Keratinocyte (primary cell): ENCODE results near the gene PTCH2. TPM values are rescaled to one million over a fixed set of nuclear protein-coding genes. Genes with fewer than 3 reads are reported as not detected.

Experiments used
- DNase-seq: peaks from one replicate; pipeline ENCODE4 v3.0.0-alpha.2; 2011; ENCODE audit warnings: low read depth, missing footprints, low spot score
- FAIRE-seq: peaks from 2 replicates; lab custom pipeline; 2011; peaks lifted over from hg19 to GRCh38; lab: Jason Lieb, UNC
- H2AFZ ChIP-seq: 2 replicates; pipeline ENCODE4 v1.6.0; 2012; ENCODE audit warnings: low read length, control low read depth, inconsistent platforms; ENCODE audit not compliant: control insufficient read depth
- H3K27ac ChIP-seq: 2 replicates; pipeline ENCODE4 v1.5.1; 2011; ENCODE audit warnings: low read length; ENCODE audit not compliant: control insufficient read depth, insufficient read depth
- H3K27me3 ChIP-seq: 3 replicates; pipeline ENCODE4 v1.6.0; 2011; ENCODE audit warnings: low read length; ENCODE audit not compliant: control insufficient read depth, insufficient read depth; ENCODE audit errors: extremely low read depth
- H3K36me3 ChIP-seq, 2 experiments: 2 replicates in 1 of 2; 3 replicates in 1 of 2; pipeline ENCODE4 v1.5.1; 2011; ENCODE audit warnings: low read length in 2 of 2, mild to moderate bottlenecking in 1 of 2; ENCODE audit not compliant: control insufficient read depth in 2 of 2, insufficient read depth in 2 of 2; ENCODE audit errors: extremely low read depth in 1 of 2
- H3K4me1 ChIP-seq: 3 replicates; pipeline ENCODE4 v1.5.1; 2011; ENCODE audit warnings: low read length; ENCODE audit not compliant: control insufficient read depth, insufficient read depth; ENCODE audit errors: extremely low read depth
- H3K4me2 ChIP-seq: 3 replicates; pipeline ENCODE4 v1.6.0; 2011; ENCODE audit warnings: low read depth, low read length; ENCODE audit not compliant: control insufficient read depth, insufficient read depth; ENCODE audit errors: extremely low read depth
- H3K4me3 ChIP-seq, 3 experiments: fragments of 200-600 bp in 1 of 3; sonication (generic) in 1 of 3; 2 replicates in 2 of 3; 3 replicates in 1 of 3; pipeline ENCODE4 v1.5.1; 2011 to 2016; ENCODE audit warnings: low read length in 3 of 3, mild to moderate bottlenecking in 3 of 3, control low read depth in 2 of 3, inconsistent platforms in 1 of 3, low read depth in 1 of 3, mixed read lengths in 1 of 3, mixed run types in 1 of 3, moderate library complexity in 1 of 3; ENCODE audit not compliant: control insufficient read depth in 2 of 3, insufficient read depth in 2 of 3; ENCODE audit errors: extremely low read depth in 1 of 3
- H3K79me2 ChIP-seq: 2 replicates; pipeline ENCODE4 v1.6.0; 2012; ENCODE audit warnings: low read length; ENCODE audit not compliant: control insufficient read depth, insufficient read depth
- H3K9ac ChIP-seq: 3 replicates; pipeline ENCODE4 v1.6.0; 2011; ENCODE audit warnings: low read length; ENCODE audit not compliant: control insufficient read depth, insufficient read depth; ENCODE audit errors: extremely low read depth
- H3K9me1 ChIP-seq: 3 replicates; pipeline ENCODE4 v1.6.0; 2011; ENCODE audit warnings: low read length; ENCODE audit not compliant: control insufficient read depth, insufficient read depth; ENCODE audit errors: extremely low read depth
- H3K9me3 ChIP-seq: 2 replicates; pipeline ENCODE4 v1.5.1; 2012; ENCODE audit warnings: low read depth, low read length; ENCODE audit not compliant: control insufficient read depth
- H4K20me1 ChIP-seq: 3 replicates; pipeline ENCODE4 v1.6.0; 2011; ENCODE audit warnings: low read length; ENCODE audit not compliant: control insufficient read depth, insufficient read depth; ENCODE audit errors: extremely low read depth
- CTCF ChIP-seq, 3 experiments: IDR thresholded peaks in 1 of 3; conservative IDR thresholded peaks in 1 of 3; optimal IDR thresholded peaks in 1 of 3; 2 replicates in 2 of 3; 3 replicates in 1 of 3; pipeline versions ENCODE3 to v1.5.1; 2011; ENCODE audit warnings: low read length in 3 of 3, mild to moderate bottlenecking in 3 of 3, moderate library complexity in 2 of 3, control low read depth in 1 of 3, inconsistent platforms in 1 of 3; ENCODE audit not compliant: insufficient read depth in 2 of 3; ENCODE audit errors: extremely low read depth in 1 of 3
- EZH2 ChIP-seq: IDR thresholded peaks from one replicate; pipeline ENCODE4 v1.6.1; 2012; ENCODE audit warnings: inconsistent platforms, mild to moderate bottlenecking, low read length, moderate library complexity
- dilution Hi-C: fragments of 300-500 bp; cut with MboI; formaldehyde crosslinking; loops from one replicate; pipeline ENCODE4 v1.7.0; 2020; ENCODE audit warnings: low sequenced_read_pairs; ENCODE audit not compliant: extremely low pct_ligation_motif_present
- polyA plus RNA-seq, 5 experiments: library from polyadenylated mRNA; depleted of rRNA in 3 of 5; stranded (reverse) in 3 of 5; stranded (forward) in 1 of 5; unstranded in 1 of 5; fragments of >200 nt; gene quantifications; 1 replicate in 1 of 5; 2 replicates in 3 of 5; 3 replicates in 1 of 5; pipeline versions ENCODE4 v1.2.1 to v1.2.3, GENCODE V29; 2011 to 2012; ENCODE audit warnings: missing spikeins in 2 of 5, low read depth in 1 of 5, low replicate concordance in 1 of 5

The PTCH2 gene
- polyA plus RNA-seq, 1 donor (not counting 4 experiments of a cell fraction or from before 2014, with no cell fraction given) = 0.01 TPM

- Histone ChIP-seq H3K9me3 (no peaks in the 10 kb centered on the region), H3K4me3 (no peak overlapping the region), H3K9me1 (no peaks in the 10 kb centered on the region), H3K27me3 (no peaks in the 10 kb centered on the region), H3K4me1 (peaks cover 21% of the 10 kb centered on the region), H3K4me2 (no peak overlapping the region), H2AFZ (no peak overlapping the region), H4K20me1 (no peaks in the 10 kb centered on the region), H3K36me3 (no peaks in the 10 kb centered on the region), H3K27ac (no peak overlapping the region), H3K9ac (no peak overlapping the region), H3K79me2 (no peaks in the 10 kb centered on the region)
- dilution Hi-C loops = no loop called here
- no peak for FAIRE-seq
- DNase-seq = no peak
- TF ChIP-seq EZH2 = no peak
- no peak for TF ChIP-seq CTCF (optimal IDR thresholded peaks at IDR 0.05 in 1 of 3, IDR thresholded peaks at IDR 0.05 in 1 of 3, conservative IDR thresholded peaks at IDR 0.05 in 1 of 3; ENCODE audit: extremely low read depth in 1 of 3, insufficient read depth in 2 of 3, low read length in 3 of 3)
Measured at GRCh38 chr1:44821240-44821715, 21.8 kb downstream of the PTCH2 start.

- no peaks in the 10 kb centered on the region for H3K9me3 ChIP-seq
- TF ChIP-seq EZH2 (peak; percentile 7), CTCF (optimal IDR thresholded peaks at IDR 0.05 in 1 of 3, IDR thresholded peaks at IDR 0.05 in 1 of 3, conservative IDR thresholded peaks at IDR 0.05 in 1 of 3; ENCODE audit: extremely low read depth in 1 of 3, insufficient read depth in 2 of 3, low read length in 3 of 3) (no peak)
- peak overlapping the region; percentile 98 for H3K9ac ChIP-seq
- H3K4me2 ChIP-seq = peak overlapping the region; percentile 90
- FAIRE-seq (no peak), DNase-seq (no peak)
- H3K4me3 ChIP-seq = peak overlapping the region; percentile 11 to 83 (median 20)
- H3K36me3 ChIP-seq = no peaks in the 10 kb centered on the region
- H3K79me2 ChIP-seq = no peaks in the 10 kb centered on the region
- peak overlapping the region; percentile 97 for H2AFZ ChIP-seq
- H3K27ac ChIP-seq = peak overlapping the region; percentile 100
- H3K4me1 ChIP-seq = peaks cover 25% of the 10 kb centered on the region
- no peaks in the 10 kb centered on the region for H3K27me3 ChIP-seq
- no peaks in the 10 kb centered on the region for H4K20me1 ChIP-seq
- dilution Hi-C loops = no loop called here
- no peaks in the 10 kb centered on the region for H3K9me1 ChIP-seq
Measured at GRCh38 chr1:44820328-44821239, 22.5 kb downstream of the PTCH2 start.
